GM15510 (cell line): ENCODE results near the gene PARM1.

ENCODE experiments used
- POLR2A ChIP-seq: IDR thresholded peaks from 3 replicates; pipeline ENCODE4 v1.6.1; 2011; ENCODE audit warnings: borderline replicate concordance; ENCODE audit not compliant: insufficient read length; ENCODE audit errors: extremely low read depth

Gene PARM1

GRCh38 chr4:74999714-75000309 lies 66.9 kb downstream of the PARM1 start:
- no peak for TF ChIP-seq POLR2A

GRCh38 chr4:75001871-75002270 lies 69.0 kb downstream of the PARM1 start:
- no peak for TF ChIP-seq POLR2A

GRCh38 chr4:75002381-75002780 lies 69.5 kb downstream of the PARM1 start:
- TF ChIP-seq POLR2A = no peak

- no peak for TF ChIP-seq POLR2A
Observed at GRCh38 chr4:75003979-75004378, 71.1 kb downstream of the PARM1 start.

GRCh38 chr4:75004755-75005668 lies 72.1 kb downstream of the PARM1 start:
- no peak for TF ChIP-seq POLR2A

GRCh38 chr4:75005727-75006126 lies 72.8 kb downstream of the PARM1 start:
- TF ChIP-seq POLR2A = no peak

- no peak for TF ChIP-seq POLR2A
Observed at GRCh38 chr4:75007891-75008290, 75.0 kb downstream of the PARM1 start.

- no peak for TF ChIP-seq POLR2A
Observed at GRCh38 chr4:75009138-75009537, 76.2 kb downstream of the PARM1 start.

GRCh38 chr4:75011131-75011795 lies 78.3 kb downstream of the PARM1 start:
- TF ChIP-seq POLR2A = no peak

- no peak for TF ChIP-seq POLR2A
Observed at GRCh38 chr4:75015627-75016026, 82.7 kb downstream of the PARM1 start.

- no peak for TF ChIP-seq POLR2A
Observed at GRCh38 chr4:75016472-75016871, 83.6 kb downstream of the PARM1 start.

GRCh38 chr4:75018811-75019479 lies 86.0 kb downstream of the PARM1 start:
- no peak for TF ChIP-seq POLR2A

GRCh38 chr4:75025431-75025830 lies 92.5 kb downstream of the PARM1 start:
- TF ChIP-seq POLR2A = no peak

GRCh38 chr4:75028196-75028854 lies 95.4 kb downstream of the PARM1 start:
- no peak for TF ChIP-seq POLR2A

GRCh38 chr4:75030028-75030427 lies 97.1 kb downstream of the PARM1 start:
- no peak for TF ChIP-seq POLR2A

- TF ChIP-seq POLR2A = no peak
Observed at GRCh38 chr4:75030649-75031235, 97.8 kb downstream of the PARM1 start.
